MM.1S (cell line): ENCODE measurements around the gene OR5T3.

Experiments
- CTCF ChIP-seq: fragments of 300-600 bp; sonication (generic); IDR thresholded peaks from 2 replicates; pipeline ENCODE4 v1.5.1; 2016; ENCODE audit warnings: antibody characterized with exemption, low read length, mixed read lengths
- EZH2 ChIP-seq: fragments of 300-600 bp; sonication (generic); optimal IDR thresholded peaks from 2 replicates; pipeline ENCODE3; 2017; ENCODE audit warnings: low read depth, mild to moderate bottlenecking, antibody characterized with exemption, low read length, mixed read lengths

GRCh38 chr11:56271092-56271491 is 19.0 kb downstream of the OR5T3 start:
- TF ChIP-seq CTCF = no peak
- TF ChIP-seq EZH2 = no peak
